Measurements from ENCODE around the gene LALBA.
"Not testable (repeated sequence)": the region's sequence is repeated elsewhere in the genome, so short reads cannot be mapped to it uniquely, and the experiment has no call there.

The LALBA gene

GRCh38 chr12:48527891-48528670, 41.8 kb downstream of the LALBA start:
- DNase-seq: no peak

- DNase-seq: no peak
Measured at GRCh38 chr12:48525332-48525731, 44.5 kb downstream of the LALBA start, which contains the start of gene OR8S1. OR8S1 (plus strand) TSS chr12:48525632; CDS start chr12:48525632, 0 bp downstream.

DNA sequence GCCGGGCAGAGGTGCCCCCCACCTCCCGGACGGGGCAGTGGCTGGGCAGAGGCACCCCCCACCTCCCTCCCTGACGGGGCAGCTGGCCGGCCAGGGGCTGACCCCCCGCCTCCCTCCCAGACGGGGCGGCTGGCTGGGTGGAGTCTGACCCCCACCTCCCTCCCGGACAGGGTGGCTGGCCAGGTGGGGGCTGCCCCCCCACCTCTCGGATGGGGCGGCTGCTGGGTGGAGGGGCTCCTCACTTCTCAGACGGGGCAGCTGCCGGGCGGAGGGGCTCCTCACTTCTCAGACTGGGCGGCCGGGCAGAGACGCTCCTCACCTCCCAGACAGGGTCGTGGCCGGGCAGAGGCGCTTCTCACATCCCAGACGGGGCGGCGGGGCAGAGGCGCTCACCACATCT, 49.5 kb downstream of the LALBA start:
- not testable (repeated sequence) for DNase-seq

Data from KG1 (cell line).